Endothelial cell (in vitro differentiated cells): ENCODE data around the gene TTBK1. TPM values are rescaled to one million over a fixed set of nuclear protein-coding genes. Genes with fewer than 3 reads are reported as not detected.

Experiments used
- DNase-seq: peaks from one replicate; pipeline ENCODE4 v3.0.0; 2021; ENCODE audit warnings: low spot score
- H3K27ac Mint-ChIP-seq: one replicate; pipeline ENCODE4 v1.8.0; 2021; ENCODE audit warnings: mixed read lengths, inconsistent platforms; ENCODE audit not compliant: unreplicated experiment
- H3K27me3 Mint-ChIP-seq: one replicate; pipeline ENCODE4 v1.8.0; 2021; ENCODE audit warnings: mild to moderate bottlenecking, moderate library complexity, mixed read lengths, inconsistent platforms; ENCODE audit not compliant: unreplicated experiment
- H3K36me3 Mint-ChIP-seq: one replicate; pipeline ENCODE4 v1.8.0; 2021; ENCODE audit warnings: mild to moderate bottlenecking, low read depth, mixed read lengths, inconsistent platforms; ENCODE audit not compliant: unreplicated experiment
- H3K4me1 Mint-ChIP-seq: one replicate; pipeline ENCODE4 v1.8.0; 2021; ENCODE audit warnings: mild to moderate bottlenecking, mixed read lengths, inconsistent platforms; ENCODE audit not compliant: unreplicated experiment
- H3K4me3 Mint-ChIP-seq: one replicate; pipeline ENCODE4 v1.8.0; 2021; ENCODE audit warnings: mild to moderate bottlenecking, mixed read lengths, inconsistent platforms; ENCODE audit not compliant: unreplicated experiment
- H3K9me3 Mint-ChIP-seq: one replicate; pipeline ENCODE4 v1.8.0; 2021; ENCODE audit warnings: mixed read lengths, inconsistent platforms; ENCODE audit not compliant: unreplicated experiment
- CTCF ChIP-seq: fragments of 200-600 bp; sonication (generic); IDR thresholded peaks from one replicate; pipeline ENCODE4 v1.5.0; 2021; ENCODE audit warnings: antibody characterized with exemption; ENCODE audit not compliant: unreplicated experiment
- total RNA-seq: library from RNA; stranded (reverse); fragmentation: NEBNext Ultra II Directional; extraction: Animal tissue kit (Norgen Biotek cat#: 25700); gene quantifications from one replicate; pipeline ENCODE4 v1.2.1, GENCODE V29; 2021; ENCODE audit not compliant: unreplicated experiment

TTBK1 gene
- total RNA-seq, 1 donor from 2014 or later, result 1.0 TPM

- peaks cover 16% of the 10 kb centered on the region for H3K36me3 Mint-ChIP-seq
These were observed 36.0 kb upstream of the TTBK1 start for GRCh38 chr6:43207286-43207685.

DNA sequence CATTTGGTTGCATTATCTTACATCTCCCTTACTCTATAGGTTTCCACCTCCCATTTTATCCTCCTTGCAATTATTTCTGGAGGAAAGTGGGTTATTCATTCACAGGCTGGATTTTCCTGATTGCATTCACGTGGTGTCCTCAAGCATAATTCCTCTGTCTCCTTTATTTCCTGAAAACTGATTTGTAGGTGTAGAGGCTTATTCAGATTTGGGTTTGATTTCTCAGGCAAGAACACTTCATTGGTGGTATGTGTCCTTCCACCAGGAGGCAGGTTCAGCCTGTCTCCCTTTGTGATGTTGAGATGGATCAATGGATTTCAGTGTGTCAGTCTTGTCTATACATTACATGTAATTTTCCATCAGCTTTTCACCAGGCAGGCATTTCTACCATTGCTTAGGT is 31.3 kb upstream of the TTBK1 start:
- Mint-ChIP-seq H3K4me1 (no peaks in the 10 kb centered on the region), H3K9me3 (no peaks in the 10 kb centered on the region), H3K4me3 (no peak overlapping the region), H3K27ac (no peak overlapping the region), H3K27me3 (peaks cover 3% of the 10 kb centered on the region), H3K36me3 (peaks cover 23% of the 10 kb centered on the region)
- no peak for TF ChIP-seq CTCF
- no peak for DNase-seq

More at GRCh38 chr6:43207286-43207685, 36.0 kb upstream of the TTBK1 start:
- Mint-ChIP-seq H3K4me3 (no peak overlapping the region), H3K9me3 (no peaks in the 10 kb centered on the region), H3K27me3 (peaks cover 4% of the 10 kb centered on the region), H3K27ac (no peak overlapping the region), H3K4me1 (peaks cover 4% of the 10 kb centered on the region)
- TF ChIP-seq CTCF, result no peak
- no peak for DNase-seq

GRCh38 chr6:43213431-43213830 is 29.9 kb upstream of the TTBK1 start:
- Mint-ChIP-seq H3K27ac (no peak overlapping the region), H3K27me3 (no peaks in the 10 kb centered on the region), H3K36me3 (peaks cover 24% of the 10 kb centered on the region), H3K4me3 (no peak overlapping the region), H3K4me1 (no peaks in the 10 kb centered on the region), H3K9me3 (no peaks in the 10 kb centered on the region)
- TF ChIP-seq CTCF, result no peak
- no peak for DNase-seq

DNA sequence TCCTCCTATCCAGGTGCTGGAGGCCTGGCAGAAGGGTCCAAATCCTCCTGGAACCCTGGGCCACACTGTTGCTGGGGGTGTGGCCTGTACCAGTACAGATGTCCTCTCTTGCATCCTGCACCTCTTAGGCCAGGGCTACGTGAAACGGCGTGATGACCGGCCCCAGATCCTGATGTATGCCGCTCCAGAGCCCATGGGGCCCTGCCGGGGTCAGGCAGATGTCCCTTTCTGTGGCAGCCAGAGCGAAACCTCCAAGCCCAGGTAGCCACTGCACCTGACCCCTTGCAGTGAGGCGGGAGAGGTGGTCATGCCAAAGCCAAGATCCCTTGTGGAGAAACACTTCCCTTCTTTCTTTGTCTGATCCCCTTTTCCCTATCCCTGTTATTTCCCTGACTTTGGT is 28.2 kb upstream of the TTBK1 start:
- no peak for TF ChIP-seq CTCF
- Mint-ChIP-seq H3K36me3 (peaks cover 32% of the 10 kb centered on the region), H3K4me3 (no peak overlapping the region), H3K27me3 (no peaks in the 10 kb centered on the region), H3K4me1 (no peaks in the 10 kb centered on the region), H3K9me3 (no peaks in the 10 kb centered on the region), H3K27ac (no peak overlapping the region)
- no peak for DNase-seq

- DNase-seq, result no peak
- Mint-ChIP-seq H3K27me3 (no peaks in the 10 kb centered on the region), H3K36me3 (peaks cover 39% of the 10 kb centered on the region)
These were observed 27.1 kb upstream of the TTBK1 start for GRCh38 chr6:43216200-43216599.

More at GRCh38 chr6:43216200-43216599, 27.1 kb upstream of the TTBK1 start:
- TF ChIP-seq CTCF, result no peak
- H3K4me3 Mint-ChIP-seq, result peak overlapping the region; percentile 18
- H3K9me3 Mint-ChIP-seq, result no peaks in the 10 kb centered on the region
- H3K27ac Mint-ChIP-seq, result no peak overlapping the region
- H3K4me1 Mint-ChIP-seq, result no peaks in the 10 kb centered on the region
